ENCODE measurements around the gene NTNG2.

- TF ChIP-seq CTCF (IDR thresholded peaks at IDR 0.05; ENCODE audit: insufficient read depth, low read length, poor library complexity, severe bottlenecking) (no peak), EZH2phosphoT487 (conservative IDR thresholded peaks at IDR 0.05; ENCODE audit: low read length) (no peak)
These were observed 32.3 kb upstream of the NTNG2 start for GRCh38 chr9:132129535-132129934.

Data from SU-DHL-6 (cell line).